ENCODE data around the gene SYT15B. TPM values are rescaled to one million over a fixed set of nuclear protein-coding genes. Genes with fewer than 3 reads are reported as not detected.
A peak's percentile ranks its signal among the peaks of the same experiment; 100 is the strongest.
"Not testable (repeated sequence)": the region's sequence is repeated elsewhere in the genome, so short reads cannot be mapped to it uniquely, and the experiment has no call there.

Gene SYT15B
- total RNA-seq (2014; rRNA removed; shearing (Covaris generic)) (1.9 TPM in 2 replicates), polyA plus RNA-seq (2016; fragmentation: Nextera tagmentation; extraction: Ambion mirVana) (1.5 and 1.8 TPM in 2 replicates)

DNA sequence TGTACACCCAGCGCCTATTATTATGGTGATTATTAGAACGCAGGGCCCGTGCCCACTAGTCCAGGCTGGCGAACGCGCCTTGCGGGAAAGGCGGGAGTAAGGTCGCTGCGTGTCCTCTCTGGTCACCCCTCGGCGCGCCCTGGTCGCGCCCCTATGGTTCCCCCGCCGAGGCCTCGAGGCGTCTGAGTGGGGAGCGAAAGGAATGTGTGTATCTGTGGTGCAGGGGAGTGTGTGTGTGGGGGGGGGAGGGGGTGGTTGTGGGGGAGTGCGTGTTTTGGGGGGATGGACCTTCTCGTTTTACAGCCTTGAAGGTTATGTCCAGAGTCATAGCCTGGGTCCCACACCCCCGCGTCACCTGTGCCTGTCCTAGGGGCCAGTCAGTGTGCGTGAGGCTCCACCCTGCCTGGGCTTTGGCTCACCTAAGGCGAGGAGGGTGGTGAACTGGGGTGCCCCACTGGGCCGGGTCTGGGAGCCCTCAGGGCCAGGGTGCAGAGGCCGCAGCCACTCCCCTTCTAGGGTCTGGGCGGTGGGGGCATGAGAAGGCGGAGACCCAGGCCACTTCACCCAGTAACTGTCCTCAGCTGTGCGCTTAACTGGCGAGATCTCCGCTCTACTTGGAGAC, at the start of gene SYT15B:
Gene SYT15B (minus strand): TSS at position 39 of the 622 bp plus-strand sequence. CDS start 952 bp downstream, outside the sequence.
- H3K27me3 ChIP-seq (replicated peaks; ENCODE audit: insufficient read depth); H3K4me1 ChIP-seq (ENCODE audit: insufficient read depth); H3K79me2 ChIP-seq (ENCODE audit: insufficient read depth); H3K27ac ChIP-seq; H3K9ac ChIP-seq; in situ Hi-C loops (cut with MboI); H3K4me3 ChIP-seq; H2AFZ ChIP-seq; H4K20me1 ChIP-seq (ENCODE audit: insufficient read depth); H3K9me2 ChIP-seq (ENCODE audit: insufficient read depth); H3F3A ChIP-seq (ENCODE audit: insufficient read depth); H3K4me2 ChIP-seq (ENCODE audit: unreplicated experiment); DNase-seq; H3K36me3 ChIP-seq (ENCODE audit: low read depth); H3K9me3 ChIP-seq (ENCODE audit: low read depth): not testable (repeated sequence)
- WGBS, 2 experiments (ENCODE audit: low coverage in 1 of 2, low lambda C conversion rate in 2 of 2, missing lambda C conversion rate in 2 of 2) = 15 to 29% methylated on average over 19 to 25 of the region's 33 CpGs

DNA sequence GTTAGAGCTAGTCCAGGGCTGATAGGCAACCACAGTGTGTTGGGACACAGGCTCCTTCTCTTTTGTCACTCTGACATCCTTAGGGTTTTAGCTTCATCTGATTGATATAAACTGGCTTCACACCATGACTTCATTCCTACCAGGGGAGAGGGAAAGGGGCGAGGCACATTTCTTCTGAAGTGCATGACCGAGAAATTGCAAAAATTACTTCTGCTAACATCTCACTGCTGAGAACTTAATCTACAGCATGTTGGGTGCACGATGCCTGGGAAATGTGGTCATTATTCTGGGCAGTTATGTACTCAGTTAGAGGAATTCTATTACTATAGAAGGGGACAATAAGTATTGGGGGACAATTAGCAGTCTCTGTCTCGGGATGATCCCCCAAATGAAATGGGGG, 16.2 kb upstream of the SYT15B start:
- H3K27me3 ChIP-seq (replicated peaks; ENCODE audit: insufficient read depth); H3K9ac ChIP-seq; H3K4me1 ChIP-seq (ENCODE audit: insufficient read depth); H3K79me2 ChIP-seq (ENCODE audit: insufficient read depth); H3K4me3 ChIP-seq; H3K4me2 ChIP-seq (ENCODE audit: unreplicated experiment); H2AFZ ChIP-seq; H3K9me3 ChIP-seq (ENCODE audit: low read depth); H3K27ac ChIP-seq; in situ Hi-C loops (cut with MboI); H3K36me3 ChIP-seq (ENCODE audit: low read depth); H4K20me1 ChIP-seq (ENCODE audit: insufficient read depth); H3F3A ChIP-seq (ENCODE audit: insufficient read depth); H3K9me2 ChIP-seq (ENCODE audit: insufficient read depth); DNase-seq: not testable (repeated sequence)
- WGBS, 2 experiments (ENCODE audit: low coverage in 1 of 2, low lambda C conversion rate in 2 of 2, missing lambda C conversion rate in 2 of 2) = 15% methylated on average over 3 of the region's 4 CpGs; no CpG with 5 or more reads in 1 of the 2 experiments

DNA sequence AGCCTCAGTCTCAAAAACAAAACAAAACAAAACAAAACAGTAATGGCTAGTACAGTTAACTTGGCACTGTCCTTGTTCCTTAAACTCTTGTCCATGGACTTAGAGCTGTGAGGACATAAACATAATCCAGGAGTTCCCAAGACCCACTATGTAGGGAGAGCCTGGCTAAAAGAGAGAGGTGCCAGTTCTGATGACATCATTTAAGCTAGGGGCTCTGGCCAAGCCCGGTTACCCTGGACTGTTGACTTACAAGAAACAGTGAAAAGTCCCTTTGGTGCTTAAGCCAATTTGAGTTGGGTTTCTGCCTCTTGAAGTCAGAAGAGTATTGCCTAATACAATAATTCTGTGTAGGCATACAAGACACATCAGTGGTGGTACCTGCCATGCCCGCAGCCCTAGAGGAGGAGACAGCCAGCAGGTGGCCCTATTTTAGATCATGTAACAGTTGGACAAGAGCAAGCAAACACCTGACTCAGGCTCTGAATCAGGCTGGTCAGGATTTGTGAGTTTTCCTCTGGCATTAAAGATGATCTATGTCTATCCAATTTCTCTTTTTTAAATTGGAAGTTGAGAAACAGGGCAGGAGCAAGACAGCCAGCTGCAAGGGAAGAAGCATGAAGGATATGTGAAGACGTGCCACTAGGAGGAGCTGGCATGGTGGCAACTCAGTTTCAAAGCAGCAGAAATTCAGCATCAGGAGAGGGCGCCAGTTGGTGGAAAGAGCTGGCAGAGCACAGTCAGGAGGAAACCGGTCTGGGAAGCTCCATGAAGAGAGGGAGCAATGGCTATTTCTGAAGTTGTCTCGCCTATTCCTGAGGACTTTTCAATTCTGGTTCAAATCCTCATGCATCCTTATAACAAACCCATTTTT, 12.2 kb upstream of the SYT15B start:
- in situ Hi-C loops (cut with MboI); H3K27me3 ChIP-seq (replicated peaks; ENCODE audit: insufficient read depth); H3K4me2 ChIP-seq (ENCODE audit: unreplicated experiment); H3K9me2 ChIP-seq (ENCODE audit: insufficient read depth); H3K4me1 ChIP-seq (ENCODE audit: insufficient read depth); H3K36me3 ChIP-seq (ENCODE audit: low read depth); H3K79me2 ChIP-seq (ENCODE audit: insufficient read depth); H4K20me1 ChIP-seq (ENCODE audit: insufficient read depth); H3F3A ChIP-seq (ENCODE audit: insufficient read depth); H3K4me3 ChIP-seq; H3K9me3 ChIP-seq (ENCODE audit: low read depth); H3K27ac ChIP-seq; H3K9ac ChIP-seq; H2AFZ ChIP-seq: not testable (repeated sequence)
- 0 to 6% methylated on average over 4 of the region's 6 CpGs for WGBS, 2 experiments (ENCODE audit: low coverage in 1 of 2, low lambda C conversion rate in 2 of 2, missing lambda C conversion rate in 2 of 2)
- DNase-seq = peak; percentile 71

DNA sequence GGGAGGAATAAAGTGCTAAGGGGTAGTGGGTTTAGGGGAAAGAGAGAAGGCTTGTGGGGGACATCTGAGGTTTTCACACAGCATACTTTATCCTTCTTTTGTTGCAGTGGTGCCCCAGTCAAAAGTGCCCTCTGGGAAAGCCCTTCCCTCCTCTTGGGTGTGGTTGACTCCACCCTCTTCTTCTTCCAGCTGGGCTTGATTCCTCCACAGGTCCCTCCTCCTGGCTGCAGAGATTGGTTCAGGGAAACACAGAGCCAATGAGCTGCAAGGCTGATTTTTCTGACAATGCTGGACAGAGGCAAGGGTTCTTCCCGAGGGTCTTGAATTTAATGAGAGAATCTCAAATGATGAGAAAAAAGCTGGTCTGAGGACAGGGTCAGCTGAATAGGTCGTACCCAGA, 7.4 kb upstream of the SYT15B start:
- H2AFZ ChIP-seq; H3K4me1 ChIP-seq (ENCODE audit: insufficient read depth); H3K4me2 ChIP-seq (ENCODE audit: unreplicated experiment); H4K20me1 ChIP-seq (ENCODE audit: insufficient read depth); H3F3A ChIP-seq (ENCODE audit: insufficient read depth); H3K9me3 ChIP-seq (ENCODE audit: low read depth); in situ Hi-C loops (cut with MboI); H3K4me3 ChIP-seq; H3K9me2 ChIP-seq (ENCODE audit: insufficient read depth); H3K79me2 ChIP-seq (ENCODE audit: insufficient read depth); H3K27me3 ChIP-seq (replicated peaks; ENCODE audit: insufficient read depth); H3K36me3 ChIP-seq (ENCODE audit: low read depth); H3K27ac ChIP-seq; H3K9ac ChIP-seq; DNase-seq: not testable (repeated sequence)
- WGBS, 2 experiments (ENCODE audit: low coverage in 1 of 2, low lambda C conversion rate in 2 of 2, missing lambda C conversion rate in 2 of 2) = no CpG with 5 or more reads among the region's 2 CpGs

DNA sequence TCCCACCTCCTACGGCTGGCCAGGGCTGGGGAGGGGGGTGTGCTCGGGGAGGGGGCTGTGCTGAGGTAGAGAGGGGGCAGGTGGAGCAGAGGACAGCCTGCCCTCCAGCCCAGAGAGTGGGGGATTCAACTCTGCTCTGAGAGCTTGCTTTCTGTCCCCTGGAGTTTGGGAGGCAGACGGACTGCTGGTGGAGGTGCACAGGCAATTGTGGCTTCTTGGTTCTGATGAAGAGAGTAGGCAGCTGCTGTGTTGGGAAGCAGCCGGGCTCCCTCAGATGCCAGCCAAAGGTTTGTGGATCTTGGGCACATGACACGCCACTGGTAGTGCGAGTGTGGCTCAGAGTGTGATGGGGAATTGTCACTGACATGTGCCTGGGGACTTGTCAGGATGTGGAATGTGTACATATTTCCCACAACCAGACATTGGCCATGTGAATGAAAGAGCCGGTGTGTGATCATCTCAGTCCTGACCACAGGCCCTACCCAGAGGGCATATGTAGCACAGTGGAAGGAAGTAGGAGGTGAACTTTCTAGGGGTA, 5.3 kb upstream of the SYT15B start:
- H3K27me3 ChIP-seq (replicated peaks; ENCODE audit: insufficient read depth); H3K4me2 ChIP-seq (ENCODE audit: unreplicated experiment); H3F3A ChIP-seq (ENCODE audit: insufficient read depth); DNase-seq; H3K36me3 ChIP-seq (ENCODE audit: low read depth); H3K9me3 ChIP-seq (ENCODE audit: low read depth); H3K4me1 ChIP-seq (ENCODE audit: insufficient read depth); H2AFZ ChIP-seq; H3K9ac ChIP-seq; H3K9me2 ChIP-seq (ENCODE audit: insufficient read depth); H3K4me3 ChIP-seq; H3K79me2 ChIP-seq (ENCODE audit: insufficient read depth); H4K20me1 ChIP-seq (ENCODE audit: insufficient read depth); H3K27ac ChIP-seq; in situ Hi-C loops (cut with MboI): not testable (repeated sequence)
- WGBS, 2 experiments (ENCODE audit: low coverage in 1 of 2, low lambda C conversion rate in 2 of 2, missing lambda C conversion rate in 2 of 2) = 52 to 83% methylated on average over 1 to 6 of the region's 7 CpGs

DNA sequence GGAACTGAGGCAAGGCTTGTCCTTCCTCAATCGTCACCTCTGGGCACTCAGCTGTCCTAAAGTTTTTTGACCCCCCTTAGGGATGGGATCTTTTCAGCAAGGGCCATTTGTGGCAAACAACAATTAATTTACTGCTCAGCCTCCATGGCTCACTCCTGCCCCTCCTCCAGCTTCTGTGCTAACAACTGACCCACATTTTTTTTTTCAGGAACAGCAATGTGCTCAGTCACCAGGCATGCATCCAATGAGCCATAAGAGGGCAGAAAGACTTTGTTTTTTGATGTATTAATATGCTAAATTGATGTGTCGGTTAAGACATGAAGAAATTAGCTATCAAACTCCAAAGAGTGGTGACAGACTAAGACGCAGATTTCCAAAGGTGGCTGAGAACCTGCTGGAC, 4.7 kb upstream of the SYT15B start:
- peak; percentile 86 for DNase-seq
- H3K36me3 ChIP-seq (ENCODE audit: low read depth) = not testable (repeated sequence)

DNA sequence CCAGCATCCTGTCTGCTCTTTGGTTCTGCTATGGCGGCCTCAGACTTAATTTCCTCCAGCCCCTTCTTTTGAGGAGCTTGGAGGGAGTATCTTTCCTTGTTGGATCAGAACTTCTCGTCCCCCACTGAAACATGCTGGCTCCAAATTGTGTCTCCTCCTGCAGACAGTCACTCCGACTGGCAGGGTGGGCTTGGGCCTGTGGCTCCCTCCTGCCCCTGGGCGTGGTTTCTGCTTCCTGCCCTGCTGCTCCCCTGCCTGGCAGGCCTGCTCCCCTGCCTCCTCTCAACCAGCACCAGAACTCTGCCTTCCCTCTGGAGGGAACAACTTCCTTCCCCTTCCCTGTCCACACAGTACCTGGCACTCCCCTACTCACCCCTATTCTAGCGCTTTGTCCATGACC, 3.8 kb upstream of the SYT15B start:
- H4K20me1 ChIP-seq (ENCODE audit: insufficient read depth); H3K36me3 ChIP-seq (ENCODE audit: low read depth); in situ Hi-C loops (cut with MboI); H2AFZ ChIP-seq; H3K79me2 ChIP-seq (ENCODE audit: insufficient read depth); DNase-seq; H3K9me2 ChIP-seq (ENCODE audit: insufficient read depth); H3K9ac ChIP-seq; H3K27ac ChIP-seq; H3K9me3 ChIP-seq (ENCODE audit: low read depth); H3K4me1 ChIP-seq (ENCODE audit: insufficient read depth); H3F3A ChIP-seq (ENCODE audit: insufficient read depth); H3K4me2 ChIP-seq (ENCODE audit: unreplicated experiment); H3K4me3 ChIP-seq; H3K27me3 ChIP-seq (replicated peaks; ENCODE audit: insufficient read depth): not testable (repeated sequence)
- 59 to 63% methylated on average over 4 of the region's 5 CpGs for WGBS, 2 experiments (ENCODE audit: low coverage in 1 of 2, low lambda C conversion rate in 2 of 2, missing lambda C conversion rate in 2 of 2)

More for the DNA sequence above, 4.7 kb upstream of the SYT15B start:
- H4K20me1 ChIP-seq (ENCODE audit: insufficient read depth); H3K4me1 ChIP-seq (ENCODE audit: insufficient read depth); H3K27ac ChIP-seq; H2AFZ ChIP-seq; H3K4me2 ChIP-seq (ENCODE audit: unreplicated experiment); H3K27me3 ChIP-seq (replicated peaks; ENCODE audit: insufficient read depth); in situ Hi-C loops (cut with MboI); H3K4me3 ChIP-seq; H3K79me2 ChIP-seq (ENCODE audit: insufficient read depth); H3K9me2 ChIP-seq (ENCODE audit: insufficient read depth); H3K9me3 ChIP-seq (ENCODE audit: low read depth); H3K9ac ChIP-seq; H3F3A ChIP-seq (ENCODE audit: insufficient read depth): not testable (repeated sequence)
- WGBS, 2 experiments (ENCODE audit: low coverage in 1 of 2, low lambda C conversion rate in 2 of 2, missing lambda C conversion rate in 2 of 2) = 51 to 75% methylated on average over 1 to 3 of the region's 3 CpGs

Data from GM23248 (cell line).